Epithelial cell of proximal tubule (primary cell): Measurements from ENCODE around the gene PARD3B. TPM values are rescaled to one million over a fixed set of nuclear protein-coding genes. Genes with fewer than 3 reads are reported as not detected.

Experiments used
- DNase-seq: peaks from one replicate; pipeline ENCODE4 v3.0.0-alpha.2; 2011; ENCODE audit warnings: low read depth
- H3K4me3 ChIP-seq: 2 replicates; pipeline ENCODE4 v1.5.1; 2011; ENCODE audit warnings: low read depth, mild to moderate bottlenecking, low read length
- total RNA-seq: library from RNA; depleted of rRNA; stranded (reverse); fragments of >200 nt; gene quantifications from 2 replicates; pipeline ENCODE4 v1.2.3, GENCODE V29; 2015
- TF ChIP-seq, protein P1 (sequence below): conservative IDR thresholded peaks from 2 replicates; pipeline ENCODE4 v1.5.1; 2012; ENCODE audit warnings: low read depth, mild to moderate bottlenecking, low read length

The PARD3B gene
- total RNA-seq, 1 donor from 2014 or later = 3.6 TPM

DNA sequence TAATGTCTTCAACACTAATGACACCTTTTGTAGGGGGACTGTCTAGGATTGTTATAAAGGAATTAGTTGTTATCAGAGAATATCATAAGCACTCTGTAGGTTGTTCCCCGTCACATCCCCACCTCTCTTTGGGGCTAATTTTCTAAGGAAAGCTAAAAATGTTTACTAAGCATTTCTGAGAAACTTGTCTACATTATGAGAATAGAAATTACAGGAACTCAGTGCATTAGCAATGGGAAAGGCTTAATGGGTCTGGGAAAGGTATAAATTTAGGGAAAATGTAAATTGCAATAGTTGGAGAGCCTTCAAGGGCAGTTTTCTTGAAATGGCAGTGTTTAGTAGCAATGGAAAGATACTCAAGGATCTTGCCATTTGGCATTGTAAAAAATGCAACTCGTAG lies 879.8 kb downstream of the PARD3B start:
- no peak overlapping the region for H3K4me3 ChIP-seq
- TF ChIP-seq, protein P1, sequence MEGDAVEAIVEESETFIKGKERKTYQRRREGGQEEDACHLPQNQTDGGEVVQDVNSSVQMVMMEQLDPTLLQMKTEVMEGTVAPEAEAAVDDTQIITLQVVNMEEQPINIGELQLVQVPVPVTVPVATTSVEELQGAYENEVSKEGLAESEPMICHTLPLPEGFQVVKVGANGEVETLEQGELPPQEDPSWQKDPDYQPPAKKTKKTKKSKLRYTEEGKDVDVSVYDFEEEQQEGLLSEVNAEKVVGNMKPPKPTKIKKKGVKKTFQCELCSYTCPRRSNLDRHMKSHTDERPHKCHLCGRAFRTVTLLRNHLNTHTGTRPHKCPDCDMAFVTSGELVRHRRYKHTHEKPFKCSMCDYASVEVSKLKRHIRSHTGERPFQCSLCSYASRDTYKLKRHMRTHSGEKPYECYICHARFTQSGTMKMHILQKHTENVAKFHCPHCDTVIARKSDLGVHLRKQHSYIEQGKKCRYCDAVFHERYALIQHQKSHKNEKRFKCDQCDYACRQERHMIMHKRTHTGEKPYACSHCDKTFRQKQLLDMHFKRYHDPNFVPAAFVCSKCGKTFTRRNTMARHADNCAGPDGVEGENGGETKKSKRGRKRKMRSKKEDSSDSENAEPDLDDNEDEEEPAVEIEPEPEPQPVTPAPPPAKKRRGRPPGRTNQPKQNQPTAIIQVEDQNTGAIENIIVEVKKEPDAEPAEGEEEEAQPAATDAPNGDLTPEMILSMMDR = no peak
- DNase-seq = no peak

- TF ChIP-seq, protein P1 = no peak
- no peak overlapping the region for H3K4me3 ChIP-seq
- no peak for DNase-seq
Observed at GRCh38 chr2:205427112-205427511, 881.8 kb downstream of the PARD3B start.

DNA sequence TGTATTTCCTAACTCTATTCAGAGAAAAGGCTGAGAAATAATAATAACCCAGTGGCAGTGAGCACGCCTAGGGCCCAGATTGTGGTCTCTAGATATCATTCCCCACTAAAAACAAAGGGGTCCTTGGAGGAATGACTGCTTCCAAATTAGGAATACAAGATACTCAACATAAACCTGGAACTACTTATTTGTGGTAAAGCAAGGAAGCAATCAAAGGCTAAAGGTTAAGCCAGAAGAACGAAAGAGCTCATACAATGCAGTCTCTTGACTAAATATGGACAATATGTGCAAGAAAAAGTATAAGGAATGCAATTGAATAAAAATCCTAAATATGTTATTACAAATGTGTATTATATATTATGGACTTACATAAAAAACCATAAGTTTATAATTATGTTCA lies 883.5 kb downstream of the PARD3B start:
- DNase-seq = no peak
- TF ChIP-seq, protein P1 = no peak
- no peak overlapping the region for H3K4me3 ChIP-seq

DNA sequence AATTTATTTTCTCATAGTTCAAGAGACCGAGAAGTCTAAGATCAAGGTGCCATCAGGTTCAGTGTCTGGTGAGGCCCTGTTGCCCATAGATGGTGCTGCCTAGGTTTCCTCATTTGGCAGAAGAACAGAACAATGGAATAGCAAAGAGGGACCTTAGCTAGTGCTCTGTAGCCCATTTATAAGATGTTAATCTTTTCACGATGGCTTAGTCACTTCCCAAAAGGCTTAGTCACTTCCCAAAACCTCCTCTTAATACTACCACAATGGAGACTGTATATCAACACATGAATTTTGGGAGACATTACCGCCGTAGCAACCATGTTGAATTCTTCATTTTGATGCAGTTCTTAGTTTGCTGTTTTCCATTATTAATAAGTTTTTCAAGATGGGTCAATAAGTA lies 890.7 kb downstream of the PARD3B start:
- no peak for DNase-seq
- no peak overlapping the region for H3K4me3 ChIP-seq
- TF ChIP-seq, protein P1 = no peak

DNA sequence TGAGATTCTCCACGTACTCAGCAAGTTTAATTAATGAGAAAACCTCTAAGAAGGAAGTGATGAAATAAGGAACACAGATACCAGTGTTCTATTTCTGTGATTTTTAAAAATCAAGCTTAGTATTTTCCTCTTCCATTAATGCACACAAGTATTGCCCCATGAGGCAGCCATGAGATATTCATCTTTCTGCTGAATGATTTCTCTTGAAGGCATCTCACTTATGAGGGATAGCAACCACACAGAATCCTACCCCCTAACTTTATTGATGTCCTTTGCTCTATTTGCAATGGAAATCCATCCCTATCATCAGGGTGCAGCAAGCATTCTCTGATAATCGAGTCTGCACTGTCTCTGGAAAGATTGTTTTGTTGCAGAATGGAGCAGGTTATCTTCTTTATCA lies 893.0 kb downstream of the PARD3B start:
- TF ChIP-seq, protein P1 = no peak
- DNase-seq = no peak
- H3K4me3 ChIP-seq = no peak overlapping the region

GRCh38 chr2:205439621-205440020 lies 894.3 kb downstream of the PARD3B start:
- no peak overlapping the region for H3K4me3 ChIP-seq
- no peak for DNase-seq
- TF ChIP-seq, protein P1 = no peak

DNA sequence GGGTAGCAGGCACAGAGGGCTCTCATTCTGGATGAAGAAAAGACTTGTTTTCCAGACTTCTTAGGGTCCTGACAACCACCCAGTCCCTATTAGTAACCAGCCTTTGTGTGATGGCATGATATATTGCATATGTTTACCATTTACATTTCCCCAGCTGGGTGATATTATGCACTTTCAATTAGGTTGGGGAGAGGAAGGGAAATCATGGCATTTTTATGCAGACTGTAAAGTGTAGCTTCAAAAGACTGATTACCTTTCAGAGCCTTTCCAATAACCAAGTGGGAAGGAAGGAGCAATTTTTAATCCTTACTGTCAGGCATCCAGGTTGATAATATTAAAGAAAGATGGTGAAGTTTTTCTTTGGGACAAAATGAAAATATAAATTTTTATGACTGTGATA lies 896.2 kb downstream of the PARD3B start:
- no peak overlapping the region for H3K4me3 ChIP-seq
- no peak for DNase-seq

More for the DNA sequence above, 896.2 kb downstream of the PARD3B start:
- TF ChIP-seq, protein P1 = no peak
